Colonic mucosa (tissue), 4 donors: Measurements from ENCODE around the gene C12orf60. TPM values are rescaled to one million over a fixed set of nuclear protein-coding genes. Genes with fewer than 3 reads are reported as not detected.

Source experiments
- DNase-seq: peaks from one replicate; pipeline ENCODE4 v3.0.0-alpha.2; 2020
- H3K27ac ChIP-seq: fragments of 200-600 bp; one replicate; pipeline ENCODE4 v1.8.0; 2021
- H3K27me3 ChIP-seq: fragments of 200-600 bp; one replicate; pipeline ENCODE4 v1.8.0; 2021
- H3K36me3 ChIP-seq: fragments of 200-600 bp; one replicate; pipeline ENCODE4 v1.8.0; 2021
- H3K4me1 ChIP-seq: fragments of 200-600 bp; one replicate; pipeline ENCODE4 v1.8.0; 2021; ENCODE audit warnings: mild to moderate bottlenecking
- H3K4me3 ChIP-seq: fragments of 200-600 bp; one replicate; pipeline ENCODE4 v1.8.0; 2021
- H3K9ac ChIP-seq, 2 donors: one replicate each; pipeline ENCODE4 v1.7.0; 2013; ENCODE audit warnings: control low read depth in 2 of 2, low read depth in 2 of 2, low read length in 2 of 2
- H3K9me3 ChIP-seq: fragments of 200-600 bp; one replicate; pipeline ENCODE4 v1.8.0; 2021
- intact Hi-C: fragments of 100-400 bp; cut with DNase I; formaldehyde crosslinking; loops from one replicate; pipeline ENCODE4 v1.14.1; 2022
- total RNA-seq, 2 donors: library from RNA; stranded (reverse); fragmentation: NEBNext Ultra II Directional in 1 of 2; extraction: Animal tissue kit (Norgen Biotek cat#: 25700) in 1 of 2; gene quantifications; one replicate each; pipeline ENCODE4 v1.2.1, GENCODE V29; 2021
- TF ChIP-seq, protein P1 (sequence below): fragments of 200-600 bp; IDR thresholded peaks from one replicate; pipeline ENCODE4 v1.8.0; 2022; ENCODE audit warnings: antibody characterized with exemption, mild to moderate bottlenecking
- donor health status: healthy.
- donor health status: DM: no; HTN: no; CAD: no.
- donor health status: DM: no; HTN: no; CAD: no.

C12orf60 gene
- total RNA-seq, 2 donors from 2014 or later: 0.42 to 0.89 TPM

DNA sequence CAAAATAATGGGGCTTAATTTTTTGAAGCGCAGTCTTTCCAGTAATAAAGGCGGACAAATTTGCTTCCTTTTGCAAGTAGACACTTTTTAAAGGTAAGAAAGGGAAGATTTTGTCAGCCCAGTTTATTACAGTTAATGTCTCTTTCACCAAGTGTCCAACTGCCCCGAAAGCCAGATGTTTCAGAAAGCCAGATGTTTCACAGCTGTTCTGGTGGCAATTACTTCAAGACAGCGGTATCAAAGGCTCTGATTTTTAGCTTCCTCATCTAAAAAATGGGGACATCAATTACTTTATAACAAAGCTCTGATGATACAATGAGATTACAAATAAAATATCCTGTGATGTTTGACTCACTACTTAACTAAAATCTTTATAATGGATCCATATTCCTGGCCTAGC, 1.2 kb upstream of the C12orf60 start:
- Histone ChIP-seq H3K36me3 (no peaks in the 10 kb centered on the region), H3K4me3 (peak overlapping the region; percentile 92), H3K27ac (no peak overlapping the region), H3K27me3 (no peaks in the 10 kb centered on the region), H3K9ac (peak overlapping the region in 1 of 2 donors; percentile 90), H3K9me3 (no peaks in the 10 kb centered on the region), H3K4me1 (no peaks in the 10 kb centered on the region)
- no peak for DNase-seq
- intact Hi-C loops: no loop called here
- TF ChIP-seq, protein P1, sequence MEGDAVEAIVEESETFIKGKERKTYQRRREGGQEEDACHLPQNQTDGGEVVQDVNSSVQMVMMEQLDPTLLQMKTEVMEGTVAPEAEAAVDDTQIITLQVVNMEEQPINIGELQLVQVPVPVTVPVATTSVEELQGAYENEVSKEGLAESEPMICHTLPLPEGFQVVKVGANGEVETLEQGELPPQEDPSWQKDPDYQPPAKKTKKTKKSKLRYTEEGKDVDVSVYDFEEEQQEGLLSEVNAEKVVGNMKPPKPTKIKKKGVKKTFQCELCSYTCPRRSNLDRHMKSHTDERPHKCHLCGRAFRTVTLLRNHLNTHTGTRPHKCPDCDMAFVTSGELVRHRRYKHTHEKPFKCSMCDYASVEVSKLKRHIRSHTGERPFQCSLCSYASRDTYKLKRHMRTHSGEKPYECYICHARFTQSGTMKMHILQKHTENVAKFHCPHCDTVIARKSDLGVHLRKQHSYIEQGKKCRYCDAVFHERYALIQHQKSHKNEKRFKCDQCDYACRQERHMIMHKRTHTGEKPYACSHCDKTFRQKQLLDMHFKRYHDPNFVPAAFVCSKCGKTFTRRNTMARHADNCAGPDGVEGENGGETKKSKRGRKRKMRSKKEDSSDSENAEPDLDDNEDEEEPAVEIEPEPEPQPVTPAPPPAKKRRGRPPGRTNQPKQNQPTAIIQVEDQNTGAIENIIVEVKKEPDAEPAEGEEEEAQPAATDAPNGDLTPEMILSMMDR: no peak

DNA sequence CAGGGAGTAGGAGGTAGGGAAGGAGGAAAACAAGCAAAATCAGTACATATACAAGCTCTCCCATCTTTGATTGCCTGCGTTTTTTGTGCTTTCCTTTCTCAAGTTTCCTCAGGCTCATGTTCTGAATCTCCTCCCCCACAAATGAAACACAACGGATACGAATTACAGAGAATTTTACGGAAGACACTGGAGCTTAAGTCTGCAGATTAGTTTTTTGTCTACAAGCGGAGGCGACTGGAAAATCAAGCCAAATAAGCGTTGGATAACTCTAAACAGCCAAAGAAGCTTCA, 804 bp upstream of the C12orf60 start:
- H3K27me3 ChIP-seq: no peaks in the 10 kb centered on the region
- H3K4me3 ChIP-seq: peak overlapping the region; percentile 92
- no peaks in the 10 kb centered on the region for H3K36me3 ChIP-seq
- peak overlapping the region; percentile 83 for H3K27ac ChIP-seq
- no peaks in the 10 kb centered on the region for H3K4me1 ChIP-seq
- DNase-seq: no peak
- peak overlapping the region; percentile 83 to 90 for H3K9ac ChIP-seq
- TF ChIP-seq, protein P1: no peak
- no peaks in the 10 kb centered on the region for H3K9me3 ChIP-seq
- intact Hi-C loops: no loop called here

DNA sequence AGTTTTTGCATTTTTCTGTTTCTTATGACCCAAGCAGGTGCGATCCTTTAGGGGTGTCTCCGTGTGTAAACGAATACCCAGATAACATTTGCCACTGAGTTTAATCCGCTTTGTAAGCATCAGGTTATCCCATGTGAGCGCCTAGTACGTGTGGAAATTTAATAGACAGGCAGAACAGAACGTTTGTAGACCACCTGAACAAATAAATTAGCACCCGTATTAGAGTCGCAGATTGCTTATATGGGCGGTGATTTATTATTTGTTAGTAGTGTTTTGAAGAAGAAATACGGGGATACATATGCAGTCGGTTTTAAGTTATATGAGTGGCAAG, 325 bp downstream of the C12orf60 start:
- intact Hi-C loops: no loop called here
- no peaks in the 10 kb centered on the region for H3K27me3 ChIP-seq
- TF ChIP-seq, protein P1: no peak

DNA sequence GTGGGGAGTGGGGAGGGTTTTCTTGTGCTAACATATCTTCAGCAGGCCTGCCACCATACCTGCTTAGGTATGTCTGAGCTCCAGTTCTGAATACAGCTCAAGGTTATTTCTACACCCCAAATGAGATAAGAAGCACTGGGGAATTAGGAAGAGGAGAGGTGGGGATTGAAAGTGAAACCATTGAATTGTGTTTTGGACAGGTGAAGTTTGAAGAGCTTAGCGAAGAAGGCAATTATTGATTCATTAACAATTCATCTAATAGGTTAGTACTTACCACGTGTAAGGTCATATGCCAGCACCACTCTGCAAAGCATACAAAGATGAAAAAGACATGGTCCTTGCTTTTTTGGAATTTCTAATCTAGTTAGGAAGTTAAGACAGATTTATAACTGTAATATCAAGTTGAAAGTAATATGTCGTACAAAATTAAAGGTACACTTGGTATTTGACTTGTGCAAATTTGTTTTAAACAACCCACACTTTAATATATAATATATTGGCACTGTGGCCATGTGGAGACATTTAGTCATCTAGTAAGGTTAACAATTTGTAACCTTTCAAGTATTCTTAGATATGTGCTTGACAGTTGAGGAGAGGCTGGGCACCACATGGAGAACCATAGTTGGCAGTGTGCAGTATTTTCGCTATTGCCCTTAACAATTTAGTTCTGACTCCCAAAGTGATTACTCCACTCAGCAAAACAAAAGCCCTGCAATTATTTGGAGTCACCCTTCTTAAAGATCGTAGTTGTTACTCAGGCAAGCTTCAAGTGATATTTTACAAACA, 6.9 kb downstream of the C12orf60 start:
- DNase-seq: no peak
- H3K4me1 ChIP-seq: no peaks in the 10 kb centered on the region
- H3K36me3 ChIP-seq: no peaks in the 10 kb centered on the region
- no peak overlapping the region for H3K9ac ChIP-seq
- TF ChIP-seq, protein P1: no peak
- no peak overlapping the region for H3K4me3 ChIP-seq
- H3K9me3 ChIP-seq: no peaks in the 10 kb centered on the region
- no peak overlapping the region for H3K27ac ChIP-seq
- intact Hi-C loops: loop anchor here (2.0 kb wide), 1 partner anchor 34 kb away; no protein-coding TSS in a partner anchor
- H3K27me3 ChIP-seq: no peaks in the 10 kb centered on the region

More for the DNA sequence above, 325 bp downstream of the C12orf60 start:
- Histone ChIP-seq H3K9ac (peak overlapping the region; percentile 28 to 61), H3K27ac (peak overlapping the region; percentile 83), H3K9me3 (no peaks in the 10 kb centered on the region), H3K4me3 (peak overlapping the region; percentile 92), H3K36me3 (no peaks in the 10 kb centered on the region), H3K4me1 (no peaks in the 10 kb centered on the region)
- DNase-seq: no peak

DNA sequence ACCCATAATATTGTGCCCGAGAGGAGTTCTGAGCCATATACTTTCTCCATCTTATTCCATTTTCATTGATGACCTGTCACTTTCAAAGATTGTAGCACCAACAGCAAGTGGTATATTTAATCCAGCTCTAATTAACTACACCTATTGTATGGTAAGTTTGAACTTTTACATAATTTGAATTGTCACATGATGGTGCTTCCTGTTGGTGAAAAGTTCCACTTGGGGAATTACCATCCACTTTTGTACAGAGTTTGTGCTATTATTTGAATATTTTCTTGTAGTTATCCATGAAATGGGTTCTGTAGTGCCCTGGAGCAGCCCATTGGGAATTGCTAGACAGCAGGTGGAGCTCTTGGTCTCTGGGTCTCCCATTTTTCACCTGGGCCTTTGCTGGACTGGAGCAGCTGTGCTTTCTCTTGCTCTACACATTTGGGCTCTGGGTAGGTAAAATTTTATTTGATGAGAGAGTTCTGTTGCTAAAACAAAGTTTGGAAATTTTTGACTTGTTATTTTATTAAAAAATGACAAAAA, 7.5 kb downstream of the C12orf60 start:
- Histone ChIP-seq H3K9me3 (no peaks in the 10 kb centered on the region), H3K27me3 (no peaks in the 10 kb centered on the region), H3K4me3 (no peak overlapping the region), H3K9ac (no peak overlapping the region), H3K27ac (no peak overlapping the region), H3K36me3 (no peaks in the 10 kb centered on the region), H3K4me1 (no peaks in the 10 kb centered on the region)
- intact Hi-C loops: loop anchor here (2.0 kb wide), 1 partner anchor 34 kb away; no protein-coding TSS in a partner anchor
- TF ChIP-seq, protein P1: peak; percentile 22
- peak; percentile 32 for DNase-seq
